Cardiac septum (tissue), 1 donor: Measurements from ENCODE around the gene GMIP. TPM values are rescaled to one million over a fixed set of nuclear protein-coding genes. Genes with fewer than 3 reads are reported as not detected.

Experiments used
- DNase-seq: peaks from one replicate; pipeline ENCODE4 v3.0.0-alpha.2; 2020; ENCODE audit warnings: low spot score
- intact Hi-C: fragments of 100-400 bp; cut with DNase I; formaldehyde crosslinking; loops from one replicate; pipeline ENCODE4 v1.14.0; 2022
- total RNA-seq: library from RNA; stranded (reverse); fragmentation: NEBNext Ultra II Directional; extraction: Animal tissue kit (Norgen Biotek cat#: 25700); gene quantifications from one replicate; pipeline ENCODE4 v1.2.1, GENCODE V29; 2021
- donor health status: DM: no; HTN: no; CAD: no.

GMIP gene
- total RNA-seq, 1 donor from 2014 or later: 3.5 TPM

DNA sequence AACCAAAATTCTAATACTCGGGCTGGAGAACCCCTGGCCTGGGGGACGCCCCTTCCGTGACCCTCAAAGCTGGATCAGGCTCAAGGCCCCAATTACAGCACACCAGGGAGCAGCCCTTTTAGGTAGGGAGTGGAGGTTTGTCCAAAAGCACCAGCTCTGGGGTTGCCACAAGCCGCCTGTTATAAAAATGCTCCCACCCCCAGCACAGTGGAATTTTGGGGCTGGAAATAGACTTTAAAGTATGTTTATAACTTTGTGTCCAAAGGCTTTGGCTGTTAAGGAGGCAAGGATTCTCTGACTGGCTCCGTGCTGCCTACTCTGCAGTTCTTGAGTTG lies 564 bp upstream of the GMIP start:
- intact Hi-C loops: no loop called here
- no peak for DNase-seq

DNA sequence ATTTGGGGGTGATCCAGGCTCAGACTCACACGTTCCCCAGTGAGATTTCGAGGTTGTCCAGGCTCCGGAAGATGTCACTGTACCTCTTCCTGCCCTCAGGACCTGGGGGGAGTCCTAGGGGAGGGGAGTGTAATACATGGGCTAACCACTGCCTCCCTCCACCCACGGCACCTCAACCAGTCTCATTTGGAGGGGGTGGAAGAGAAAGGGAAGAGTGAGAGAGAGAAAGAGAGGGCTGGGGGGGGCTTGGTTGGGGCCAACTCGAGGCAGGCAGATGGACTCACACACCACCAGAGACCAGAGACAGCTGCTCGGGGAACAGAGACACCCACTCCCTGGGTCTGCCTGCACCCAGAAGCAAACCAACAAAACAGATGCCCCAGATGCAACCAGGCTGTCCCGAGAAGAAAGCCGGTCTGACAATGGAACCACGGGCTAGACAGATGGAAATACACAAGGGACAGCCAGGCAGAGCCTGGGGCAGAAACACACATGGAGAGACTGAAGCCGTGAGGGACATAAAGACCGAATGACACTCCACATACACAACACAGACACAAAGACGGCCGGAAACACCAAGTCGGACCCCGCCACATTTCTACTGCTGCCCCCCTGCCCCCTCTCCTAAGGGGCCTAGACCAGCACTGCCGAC lies 825 bp downstream of the GMIP start:
- intact Hi-C loops: loop anchor here (2.0 kb wide), 1 partner anchor 110 kb away; no protein-coding TSS in a partner anchor

DNA sequence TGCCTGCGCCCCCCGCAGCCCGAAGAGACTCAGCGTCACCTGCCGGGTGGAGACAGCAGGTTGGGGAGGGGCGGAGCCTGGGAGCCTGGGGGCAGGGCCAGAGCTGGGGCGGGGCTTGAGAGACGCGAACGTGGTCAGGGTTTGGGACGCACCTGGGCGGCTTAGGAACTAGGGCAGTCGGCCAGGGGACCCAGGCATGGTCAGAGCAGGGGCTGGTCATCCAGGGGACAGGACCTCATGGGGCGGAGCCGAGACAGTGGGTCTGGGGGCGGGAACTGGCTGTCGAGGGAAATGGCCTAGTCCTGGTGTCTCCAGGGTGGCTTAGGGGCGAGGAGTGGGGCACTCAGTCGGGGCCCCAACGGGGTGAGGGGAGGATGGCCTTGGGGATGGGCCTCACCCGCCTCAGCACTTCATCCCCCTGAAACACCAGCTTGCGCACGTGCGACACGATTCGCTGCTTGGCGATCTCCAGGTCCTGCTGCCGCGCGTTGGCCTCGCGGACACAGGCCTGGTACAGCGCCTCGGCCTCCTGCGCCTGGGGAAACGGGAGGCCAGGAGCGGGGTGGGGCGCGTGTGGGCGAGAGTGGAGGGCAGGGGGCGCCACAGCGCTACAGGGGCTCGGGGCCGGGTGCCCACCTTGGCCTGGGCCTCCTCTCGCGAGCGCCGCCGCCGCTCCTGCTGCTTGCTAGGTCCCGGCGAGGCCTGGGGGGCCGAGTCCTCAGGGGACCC lies 5.8 kb downstream of the GMIP start:
- no peak for DNase-seq
- intact Hi-C loops: no loop called here

More for the DNA sequence above, 825 bp downstream of the GMIP start:
- no peak for DNase-seq

DNA sequence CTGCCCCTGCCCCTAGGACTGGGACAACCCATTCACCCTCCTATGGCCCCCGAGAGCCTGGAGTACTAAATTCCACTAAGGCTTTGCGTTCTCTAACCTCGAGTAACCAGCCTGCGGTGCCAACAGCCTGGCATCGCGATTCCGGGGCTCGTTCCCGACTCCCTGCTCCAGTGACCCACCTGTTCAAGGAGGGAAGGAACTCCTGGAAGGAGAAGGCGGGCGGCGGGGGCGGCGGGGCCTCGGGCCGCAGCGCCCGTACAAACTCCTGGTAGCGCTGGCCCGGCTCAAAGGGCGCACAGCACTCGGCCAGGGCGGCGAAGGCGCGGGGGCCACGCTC lies 6.3 kb downstream of the GMIP start:
- DNase-seq: no peak
- intact Hi-C loops: no loop called here

DNA sequence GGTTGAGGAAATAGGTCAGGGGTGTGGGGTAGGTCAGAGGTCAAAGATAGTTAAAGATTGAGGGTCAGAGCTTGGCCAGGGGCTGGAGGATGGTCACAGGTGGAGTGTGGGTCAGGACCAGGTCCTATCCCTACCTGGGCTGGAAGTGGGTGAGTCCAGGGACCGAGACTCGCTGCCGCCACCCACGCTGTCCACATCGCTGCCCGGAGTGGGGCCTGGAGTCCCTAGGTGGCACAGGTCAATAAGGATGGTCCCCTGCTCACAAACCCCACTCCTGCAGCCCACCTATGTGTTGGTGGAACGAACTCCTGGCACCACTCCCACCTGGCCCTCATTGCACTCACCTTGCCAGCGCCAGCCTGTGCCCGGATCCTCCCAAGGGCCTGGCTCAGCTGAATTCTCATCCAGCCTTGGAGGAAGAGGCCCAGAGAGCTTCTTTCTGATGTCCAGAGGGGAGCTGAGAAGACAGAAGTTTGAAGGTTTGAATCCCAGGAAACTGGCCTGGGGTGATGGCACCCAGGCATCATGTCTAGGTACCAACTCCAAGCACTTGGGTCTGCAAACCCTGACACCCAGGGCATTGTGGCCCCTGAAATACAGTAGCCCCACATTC lies 6.8 kb downstream of the GMIP start:
- no peak for DNase-seq
- intact Hi-C loops: no loop called here

DNA sequence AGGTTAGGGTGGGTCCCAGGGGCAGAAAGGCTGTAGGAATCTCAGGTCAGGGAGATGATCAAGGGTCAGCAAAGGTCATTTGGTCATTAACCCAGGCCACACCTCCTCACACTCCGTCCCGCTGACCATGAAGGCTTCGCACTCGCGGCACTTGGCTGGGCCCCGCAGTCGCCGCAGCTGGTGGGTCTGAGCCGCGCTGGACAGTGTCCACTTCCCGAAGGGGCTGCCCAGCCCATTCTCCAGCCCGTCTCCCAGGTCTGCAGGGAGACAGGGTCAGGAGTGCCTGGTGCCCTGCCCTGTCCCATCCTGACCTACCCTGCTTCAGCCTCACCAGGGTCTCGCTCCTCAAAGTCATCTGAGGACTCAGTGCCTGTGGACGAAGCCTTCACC lies 8.1 kb downstream of the GMIP start:
- no peak for DNase-seq
- intact Hi-C loops: no loop called here

DNA sequence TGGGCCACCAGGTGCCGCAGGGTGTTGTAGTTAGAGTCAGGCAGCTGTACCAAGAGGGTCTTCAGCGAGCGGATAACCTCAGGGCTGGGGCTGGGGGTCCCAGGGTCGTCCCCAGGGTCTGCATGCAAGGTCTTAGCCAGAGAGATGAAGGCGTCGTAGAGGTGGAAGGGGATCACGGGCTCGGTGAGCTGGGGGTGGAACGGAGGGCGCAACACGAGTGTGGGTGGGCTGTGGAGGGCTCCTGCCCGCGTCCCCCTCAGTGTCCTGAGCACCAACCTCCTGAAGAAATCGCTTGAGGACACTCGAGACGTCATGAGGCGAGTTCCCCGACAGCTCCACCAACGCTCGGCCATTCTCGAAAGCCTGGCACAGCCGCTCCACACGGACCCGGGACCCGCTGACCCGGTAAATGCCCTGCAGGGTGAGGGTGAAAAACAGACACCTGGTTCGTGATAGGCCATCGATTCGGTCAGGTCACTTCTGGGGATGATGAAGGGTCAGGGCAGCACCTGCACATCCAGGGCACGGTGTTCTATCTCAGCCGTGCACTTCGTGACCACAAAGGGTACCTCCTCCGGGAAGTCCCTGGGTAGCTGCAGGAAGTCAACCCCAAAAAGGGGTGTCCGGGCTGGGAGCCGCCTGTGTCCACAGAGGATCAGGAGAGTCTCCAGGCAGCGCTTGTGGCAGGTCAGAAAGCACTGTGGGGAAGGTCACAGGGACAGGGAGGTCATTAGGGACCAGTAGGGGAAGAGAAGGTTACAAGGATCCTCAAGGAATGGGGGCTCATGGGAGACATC lies 8.7 kb downstream of the GMIP start:
- intact Hi-C loops: no loop called here
- no peak for DNase-seq

DNA sequence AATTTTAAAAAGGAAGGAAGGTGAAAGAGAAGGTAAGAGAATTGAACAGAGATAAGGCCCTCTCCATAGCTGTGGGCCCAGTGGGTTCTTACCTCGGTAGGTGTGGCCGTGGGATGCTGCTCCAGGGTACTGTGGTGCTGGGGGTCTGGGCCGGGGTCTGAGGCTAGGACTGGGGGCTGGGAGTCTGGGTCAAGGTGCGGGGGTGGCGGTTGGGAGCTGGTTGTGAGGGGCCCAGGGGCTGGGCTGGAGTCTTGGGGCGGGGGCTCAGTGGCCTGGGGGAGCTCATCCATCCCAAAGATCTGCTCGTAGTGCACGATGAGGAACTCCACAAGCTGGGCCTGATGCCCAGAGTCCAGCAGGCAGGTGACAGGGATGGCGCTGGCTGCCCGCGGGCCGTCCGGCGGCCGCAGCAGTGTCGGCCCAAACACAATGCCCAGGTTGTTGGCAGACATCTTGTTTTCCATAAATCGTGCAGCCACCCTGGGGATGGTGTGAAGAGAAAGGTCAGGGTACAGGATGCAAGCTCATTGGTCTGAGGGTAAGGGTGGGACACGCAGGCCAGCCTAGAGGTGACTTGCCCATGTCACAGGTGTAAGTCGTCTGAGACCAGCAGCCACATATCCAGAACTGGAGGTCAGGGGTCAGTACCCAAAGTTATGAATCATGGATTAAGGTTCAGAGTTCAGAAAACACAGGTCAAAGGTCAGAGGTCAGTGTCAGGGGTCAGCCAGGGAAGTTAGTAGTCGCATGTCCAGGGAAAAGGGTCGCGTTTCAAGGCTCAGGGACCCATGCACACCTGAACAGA lies 9.5 kb downstream of the GMIP start:
- intact Hi-C loops: no loop called here
- DNase-seq: no peak

DNA sequence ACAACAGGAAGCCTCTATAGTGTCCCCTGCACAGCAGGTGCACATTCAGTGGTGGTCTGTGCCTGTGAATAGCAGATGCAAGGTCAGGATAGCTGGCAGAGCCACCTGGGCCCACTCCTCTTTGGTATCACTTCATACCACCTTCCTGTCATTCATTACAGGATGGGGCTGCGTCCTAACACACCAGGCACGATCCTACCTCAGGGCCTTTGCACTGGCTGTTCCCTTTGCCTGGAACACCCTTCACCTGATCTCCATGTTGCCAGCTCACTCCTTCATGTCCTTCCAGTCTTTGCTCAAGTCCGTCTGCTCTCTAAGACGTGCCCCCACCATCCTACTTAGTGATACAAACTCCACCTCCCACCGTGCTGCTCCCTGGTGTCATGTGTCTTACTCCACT lies 10.8 kb downstream of the GMIP start:
- no peak for DNase-seq
- intact Hi-C loops: no loop called here

DNA sequence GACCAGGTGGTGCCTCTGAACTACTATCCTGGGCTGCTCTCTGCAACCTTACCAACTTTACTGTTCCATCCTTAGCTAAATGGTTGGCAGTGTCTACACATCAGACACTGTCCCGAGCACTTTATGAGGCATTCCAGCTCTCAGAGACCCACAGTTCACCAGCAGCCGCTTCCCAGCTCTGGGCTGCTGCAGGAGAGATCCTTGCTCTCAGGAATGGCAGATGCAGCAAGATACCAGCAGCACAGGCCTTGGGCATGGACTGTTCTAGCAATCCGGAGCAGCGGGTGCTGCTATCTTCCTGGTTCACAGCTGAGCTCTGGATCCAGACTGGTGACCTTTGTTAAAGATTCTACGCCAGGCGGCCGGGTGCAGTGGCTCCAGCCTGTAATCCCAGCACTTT lies 12.1 kb downstream of the GMIP start:
- intact Hi-C loops: no loop called here
- DNase-seq: no peak

DNA sequence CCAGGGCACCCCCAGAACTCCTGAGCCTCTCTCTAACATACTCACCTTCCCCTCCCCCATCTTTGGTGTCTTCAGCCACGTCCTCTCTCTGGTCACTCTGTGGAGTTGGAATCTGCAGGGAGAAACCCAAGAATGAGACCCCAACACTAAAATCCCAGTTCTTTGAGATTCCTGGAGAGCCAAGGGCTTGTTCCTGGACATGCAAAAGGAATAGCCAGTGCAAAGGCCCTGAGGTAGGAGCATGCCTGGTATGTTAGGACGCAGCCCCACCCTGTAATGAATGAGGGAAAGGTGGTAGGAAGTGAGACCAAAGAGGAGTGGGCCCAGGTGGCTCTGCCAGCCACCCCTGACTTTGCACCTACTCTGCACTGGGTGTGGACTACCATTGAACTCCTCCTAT lies 13.0 kb downstream of the GMIP start:
- intact Hi-C loops: no loop called here
- no peak for DNase-seq

DNA sequence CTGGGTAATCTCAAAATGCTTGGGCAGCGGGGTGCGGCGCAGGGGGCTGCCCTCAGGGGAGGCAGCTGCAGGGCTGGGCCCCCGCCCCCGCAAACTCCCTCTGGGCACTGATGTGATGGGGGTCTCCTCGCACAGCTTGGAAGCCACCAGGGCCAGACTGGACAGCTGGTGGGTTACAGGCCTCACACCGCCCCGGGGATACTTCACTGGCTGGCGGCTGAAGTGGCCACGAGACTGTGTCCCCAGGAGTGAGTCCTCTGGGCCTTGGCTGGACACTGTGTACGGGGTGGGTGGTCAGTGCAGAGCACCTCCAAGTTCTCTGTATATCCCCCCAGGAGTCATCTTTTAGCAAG lies 13.4 kb downstream of the GMIP start:
- intact Hi-C loops: no loop called here

DNA sequence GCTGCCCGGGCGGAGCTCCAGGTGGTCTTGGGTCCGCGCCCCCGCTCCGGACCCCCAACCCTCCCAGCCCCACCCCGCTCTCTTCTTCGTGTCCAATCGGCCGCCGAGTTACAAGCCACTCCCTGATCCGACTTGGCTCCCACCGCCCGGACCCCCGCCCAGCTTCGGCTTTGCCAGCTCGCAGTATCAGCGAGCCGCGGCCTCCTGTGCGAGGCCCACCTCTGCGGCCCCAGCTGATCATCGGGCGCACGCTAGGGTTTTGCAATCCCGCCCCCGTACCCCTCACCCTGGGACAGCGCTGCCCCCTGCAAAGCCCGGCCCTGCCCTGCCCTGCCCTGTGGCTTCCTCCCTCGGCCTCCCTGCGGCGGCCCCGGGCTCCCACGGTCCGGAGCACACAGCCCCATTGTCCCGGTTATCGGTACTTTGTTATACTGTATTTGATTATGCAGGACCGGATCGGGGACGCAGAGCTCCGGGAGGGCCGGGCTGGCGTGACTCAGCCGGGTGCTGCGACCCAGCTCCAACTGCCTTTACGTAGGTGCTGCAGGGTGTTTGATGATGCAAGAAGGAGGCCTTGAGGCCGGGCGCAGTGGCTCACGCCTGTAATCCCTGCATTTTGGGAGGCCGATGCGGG lies 14.8 kb downstream of the GMIP start:
- intact Hi-C loops: no loop called here
- DNase-seq: no peak

More for the DNA sequence above, 13.4 kb downstream of the GMIP start:
- no peak for DNase-seq

DNA sequence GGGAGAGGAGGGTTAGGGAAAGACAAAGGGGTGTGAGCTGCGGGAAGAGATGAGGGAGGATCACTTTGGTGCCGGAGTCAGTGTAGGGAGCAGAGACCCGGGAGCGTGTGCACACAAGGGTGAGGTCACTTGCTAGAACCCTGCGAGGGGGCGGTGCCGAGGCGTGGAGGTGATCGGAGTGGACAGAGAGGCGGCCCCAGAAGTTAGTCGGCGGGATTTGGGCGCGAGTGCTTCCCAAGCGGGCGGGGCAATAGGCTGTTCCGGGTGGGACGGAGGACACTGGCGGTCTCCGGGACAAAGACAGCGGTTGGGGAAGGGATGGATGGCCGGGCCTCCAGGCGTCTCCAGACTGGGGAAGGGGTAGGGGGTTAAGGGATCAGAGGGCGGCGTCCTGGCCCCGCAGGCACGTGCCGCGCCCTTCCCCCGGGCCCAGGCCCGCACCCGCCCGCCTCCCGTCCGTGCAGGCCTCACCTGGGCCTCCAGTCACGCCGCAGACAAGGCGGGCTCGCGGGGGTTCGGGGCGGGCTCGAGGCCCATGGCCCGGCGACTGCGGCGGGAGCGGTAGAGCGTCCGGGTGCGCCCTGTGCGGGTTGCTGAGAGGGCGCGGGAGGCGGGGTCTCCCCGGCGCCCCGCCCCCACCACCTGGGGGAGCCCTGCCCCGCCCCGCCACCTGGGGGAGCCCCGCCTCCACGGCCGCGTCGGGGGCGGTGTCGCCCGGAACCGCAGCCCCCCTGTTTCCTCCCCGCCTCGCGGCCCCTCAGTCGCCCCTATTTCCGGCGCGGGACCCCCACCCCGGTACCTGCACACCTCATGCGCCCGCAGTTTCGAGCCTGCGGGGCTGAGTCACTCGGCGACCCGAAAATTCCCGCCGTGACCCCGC lies 15.6 kb downstream of the GMIP start, which contains the start of gene LPAR2:
Gene LPAR2, minus strand, starts transcription at position 600 of the 880 bp plus-strand sequence. CDS start 945 bp downstream, outside the sequence.
- DNase-seq: no peak
- intact Hi-C loops: no loop called here

DNA sequence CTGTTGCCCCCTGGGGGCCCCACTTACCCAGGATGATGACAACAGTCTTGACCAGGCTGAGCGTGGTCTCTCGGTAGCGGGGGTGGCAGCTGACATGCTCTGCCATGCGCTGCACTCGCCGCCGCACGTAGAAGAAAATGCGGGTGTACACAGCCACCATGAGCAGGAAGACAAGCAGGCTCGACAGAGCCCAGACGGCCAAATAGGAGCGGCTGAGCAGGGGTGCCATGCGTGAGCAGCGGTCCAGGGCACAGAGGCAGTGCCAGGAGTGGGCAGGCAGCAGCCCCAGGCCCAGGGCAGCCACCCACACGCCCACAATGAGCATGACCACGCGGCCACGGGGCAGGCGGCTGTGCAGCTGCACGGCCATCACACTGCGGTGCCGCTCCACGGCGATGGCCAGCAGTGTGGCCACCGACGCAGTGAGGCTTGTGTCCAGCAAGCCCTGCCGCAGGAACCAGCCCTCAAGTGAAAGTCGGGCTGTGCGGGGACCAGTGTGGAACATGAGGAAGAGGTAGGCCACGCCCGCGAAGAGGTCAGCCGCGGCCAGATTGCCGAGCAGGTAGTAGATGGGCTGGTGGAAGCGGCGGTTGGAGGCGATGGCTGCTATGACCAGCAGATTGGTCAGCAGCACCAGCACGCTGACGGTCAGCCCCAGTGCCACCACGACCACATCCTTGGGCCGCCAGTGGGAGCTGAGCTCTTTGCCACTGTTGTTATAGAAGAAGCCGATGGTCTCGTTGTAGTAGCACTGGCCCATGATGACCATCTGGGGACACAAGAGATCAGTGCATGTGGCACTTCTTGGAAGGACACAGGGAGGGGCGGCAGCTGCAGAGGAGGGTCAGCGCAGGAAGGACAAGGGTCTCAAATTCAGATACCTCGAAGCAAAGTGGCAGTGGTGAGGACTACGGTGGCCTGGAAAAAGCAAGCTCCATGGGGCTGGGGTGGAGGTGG lies 16.7 kb downstream of the GMIP start:
- intact Hi-C loops: no loop called here
- no peak for DNase-seq

DNA sequence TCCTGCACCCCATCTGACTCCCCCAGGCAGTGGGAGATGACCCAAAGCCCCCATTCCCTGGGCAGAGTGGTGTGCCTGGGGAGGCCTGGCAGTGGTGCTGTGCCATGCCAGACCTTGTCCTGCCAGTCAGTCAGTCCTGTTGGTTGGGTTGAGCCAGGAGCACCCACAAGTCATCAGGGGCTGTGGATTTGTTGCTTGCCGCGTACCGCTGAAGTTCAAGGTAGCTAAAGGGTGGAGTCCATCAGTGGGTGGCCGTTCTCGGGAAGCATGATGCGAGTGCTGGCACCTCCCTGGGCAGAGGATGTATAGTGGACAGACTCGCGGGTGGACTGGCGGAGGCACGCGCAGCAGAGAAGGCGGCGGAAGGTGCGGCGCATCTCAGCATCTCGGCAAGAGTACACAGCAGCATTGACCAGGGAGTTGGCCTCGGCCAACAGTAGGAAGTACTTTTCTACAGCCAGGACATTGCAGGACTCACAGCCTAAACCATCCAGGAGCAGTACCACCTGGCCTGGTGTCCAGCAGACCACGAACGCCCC lies 19.4 kb downstream of the GMIP start:
- intact Hi-C loops: no loop called here
- no peak for DNase-seq

DNA sequence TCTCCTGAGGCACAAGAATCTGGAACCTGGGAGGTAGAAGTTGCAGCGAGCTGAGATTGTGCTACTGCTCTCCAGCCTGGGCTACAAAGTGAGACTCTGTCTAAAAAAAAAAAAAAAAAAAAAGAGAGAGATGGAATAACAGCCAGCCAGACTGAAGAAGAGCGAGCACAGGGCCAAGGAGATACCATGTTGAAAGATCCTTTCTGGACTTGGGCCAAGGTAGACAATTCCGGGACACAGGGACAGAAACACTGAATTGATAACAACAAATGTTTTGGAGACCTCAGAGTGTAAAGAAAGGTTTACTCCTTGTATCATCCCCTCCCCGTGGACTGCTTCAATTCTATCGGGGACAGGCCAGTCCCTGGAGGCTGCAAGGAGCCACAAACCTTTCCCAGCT lies 20.1 kb downstream of the GMIP start:
- intact Hi-C loops: no loop called here
- no peak for DNase-seq
